ENCODE data around the gene ENTPD6.

- peak; percentile 67 for TF ChIP-seq CTCF (IDR thresholded peaks at IDR 0.05; ENCODE audit: low read depth, low read length, poor library complexity, severe bottlenecking)
- no peak for TF ChIP-seq EZH2phosphoT487 (IDR thresholded peaks at IDR 0.05; ENCODE audit: borderline replicate concordance, low read length)
These were observed 24.7 kb downstream of the ENTPD6 start for GRCh38 chr20:25220021-25220730.

Data from DOHH2 (cell line).